NCI-H187 (cell line): Measurements from ENCODE around the gene RRP7A.
"Not testable (repeated sequence)": the region's sequence is repeated elsewhere in the genome, so short reads cannot be mapped to it uniquely, and the experiment has no call there.

Experiments used
- DNase-seq, 2 experiments: peaks; one replicate each; lab custom pipeline; 2025; lab: John Stamatoyannopoulos, UW

The RRP7A gene

DNA sequence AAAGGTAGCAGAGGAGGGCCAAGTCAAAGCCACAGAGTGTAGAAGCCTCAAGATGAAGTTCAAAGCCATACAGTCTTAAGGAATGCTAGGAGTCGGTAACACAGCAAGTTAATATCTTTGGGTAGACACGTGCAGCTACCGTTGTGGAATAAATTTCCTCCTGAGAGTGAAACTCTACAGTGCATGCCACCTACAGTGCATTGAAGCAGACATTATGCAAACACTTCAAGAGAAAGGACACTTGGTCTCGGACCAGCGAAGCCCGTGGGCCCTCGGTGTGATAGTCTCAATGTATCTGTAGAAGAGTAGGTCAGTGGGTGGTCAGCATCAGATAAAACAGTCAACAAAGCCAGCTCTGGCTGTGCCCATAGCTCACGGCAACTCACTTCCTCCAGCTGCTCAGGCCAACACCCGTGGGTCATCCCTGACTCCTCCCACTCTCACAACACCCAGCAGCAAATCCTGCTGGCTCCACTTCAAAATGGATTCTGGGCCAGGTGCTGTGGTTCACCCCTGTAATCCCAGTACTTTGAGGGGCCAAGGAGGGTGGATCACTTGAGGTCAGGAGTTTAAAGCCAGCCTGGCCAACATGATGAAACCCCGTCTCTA lies 24.0 kb downstream of the RRP7A start:
- not testable (repeated sequence) for DNase-seq

- DNase-seq = no peak
Observed at GRCh38 chr22:42493393-42493792, 26.2 kb downstream of the RRP7A start.

DNA sequence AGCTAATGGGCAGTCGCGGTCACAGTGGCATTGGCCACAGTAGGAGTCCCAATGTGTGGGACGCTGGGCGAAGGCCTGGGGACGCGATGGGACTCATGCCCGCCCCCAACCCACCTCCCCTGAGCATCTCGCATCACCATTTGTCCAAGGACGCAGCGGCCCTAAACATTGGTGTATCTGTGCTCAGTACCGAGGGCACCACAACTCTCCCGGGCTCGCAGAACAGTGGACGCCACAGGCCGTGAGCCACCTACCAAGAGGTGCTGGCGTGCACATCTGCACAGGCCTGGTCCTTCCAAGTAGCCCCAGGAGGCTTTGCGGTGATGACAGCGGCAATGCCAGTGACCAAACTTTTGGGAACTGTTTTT lies 27.3 kb downstream of the RRP7A start:
- no peak for DNase-seq

- no peak for DNase-seq
Observed at GRCh38 chr22:42490243-42490832, 29.3 kb downstream of the RRP7A start.

- no peak for DNase-seq
Observed at GRCh38 chr22:42489000-42489399, 30.6 kb downstream of the RRP7A start.

- no peak for DNase-seq
Observed at GRCh38 chr22:42484506-42484905, 35.1 kb downstream of the RRP7A start.

- not testable (repeated sequence) for DNase-seq
Observed at GRCh38 chr22:42483610-42484223, 35.9 kb downstream of the RRP7A start.

- DNase-seq = no peak
Observed at GRCh38 chr22:42475122-42475521, 44.5 kb downstream of the RRP7A start.

DNA sequence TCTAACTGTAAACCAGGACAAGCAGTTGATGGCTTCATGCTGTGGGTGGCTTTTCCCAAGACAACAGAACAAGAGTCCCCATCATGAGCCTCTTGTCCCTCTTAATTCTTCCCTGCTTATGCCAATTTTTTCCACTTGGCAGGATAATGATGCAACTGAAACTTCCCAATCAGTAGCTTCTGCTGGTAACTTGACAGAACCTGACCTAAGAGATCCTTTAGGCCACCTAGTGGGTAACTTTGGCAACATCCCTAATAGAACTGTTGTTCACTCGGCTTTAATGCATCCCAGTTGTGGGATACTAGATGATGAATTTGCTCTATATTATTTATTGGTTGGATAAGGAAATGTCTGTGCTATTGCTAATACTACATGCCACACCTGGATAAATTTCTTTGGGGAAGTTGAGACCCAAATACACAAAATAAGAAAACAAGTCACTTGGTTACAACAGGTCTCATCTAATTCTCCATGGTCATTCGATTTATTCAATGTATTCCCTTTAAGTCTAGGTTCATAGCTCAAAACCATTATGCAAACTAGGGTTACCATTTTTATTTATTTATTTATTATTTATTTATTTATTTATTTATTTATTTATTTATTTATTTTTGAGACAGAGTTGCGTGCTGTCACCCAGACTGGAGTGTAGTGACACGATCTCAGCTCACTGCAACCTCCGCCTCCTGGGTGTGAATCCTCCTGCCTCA lies 46.0 kb downstream of the RRP7A start:
- DNase-seq = peak; percentile 6 to 9

DNA sequence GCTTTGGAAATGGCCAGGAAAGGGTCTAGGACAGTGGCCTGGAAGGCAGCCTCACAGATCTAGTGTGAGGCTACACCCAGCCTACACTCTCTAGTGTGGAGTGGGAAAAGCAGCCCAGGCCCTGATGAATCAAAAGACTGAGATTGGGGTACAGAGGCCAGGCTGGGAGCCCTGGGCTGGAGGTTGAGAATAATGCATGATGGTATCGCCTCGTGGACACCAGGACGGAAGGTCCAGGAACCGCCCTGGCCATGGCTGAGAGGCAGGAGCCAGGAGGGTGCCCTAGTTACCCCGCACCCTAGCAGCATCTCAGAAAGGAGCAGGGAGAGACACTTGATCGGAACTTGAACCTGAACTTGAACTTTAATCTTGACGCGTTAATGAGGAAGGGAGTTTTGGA lies 46.9 kb downstream of the RRP7A start:
- DNase-seq = no peak

- no peak for DNase-seq
Observed at GRCh38 chr22:42471441-42471840, 48.2 kb downstream of the RRP7A start.

GRCh38 chr22:42470366-42471082 lies 49.1 kb downstream of the RRP7A start:
- no peak for DNase-seq

GRCh38 chr22:42468841-42469240 lies 50.8 kb downstream of the RRP7A start:
- no peak for DNase-seq

DNA sequence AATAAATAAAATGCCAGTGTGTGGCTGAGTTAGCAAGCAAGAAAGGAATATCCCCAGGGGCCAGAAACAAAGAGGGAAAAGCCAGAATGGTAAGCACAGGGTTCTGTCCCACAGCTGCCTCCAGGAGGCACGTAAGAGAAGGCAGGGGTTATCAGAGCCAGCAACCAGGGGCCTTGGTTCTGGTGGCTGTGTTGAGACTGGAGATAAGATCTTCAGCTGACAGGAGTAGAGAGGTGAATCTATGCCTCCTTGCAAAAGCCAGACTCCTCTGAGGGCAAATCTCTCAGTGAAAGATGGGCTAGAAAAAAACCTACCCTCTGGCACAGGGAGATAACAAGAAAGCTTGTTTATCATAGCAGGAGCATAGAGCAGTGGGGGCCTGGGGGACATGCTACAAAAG lies 57.6 kb downstream of the RRP7A start:
- DNase-seq = no peak

- DNase-seq = peak; percentile 31 to 71
Observed at GRCh38 chr22:42461511-42461910, 58.1 kb downstream of the RRP7A start.
